ENCODE data around the gene CFAP53.

Gene CFAP53

DNA sequence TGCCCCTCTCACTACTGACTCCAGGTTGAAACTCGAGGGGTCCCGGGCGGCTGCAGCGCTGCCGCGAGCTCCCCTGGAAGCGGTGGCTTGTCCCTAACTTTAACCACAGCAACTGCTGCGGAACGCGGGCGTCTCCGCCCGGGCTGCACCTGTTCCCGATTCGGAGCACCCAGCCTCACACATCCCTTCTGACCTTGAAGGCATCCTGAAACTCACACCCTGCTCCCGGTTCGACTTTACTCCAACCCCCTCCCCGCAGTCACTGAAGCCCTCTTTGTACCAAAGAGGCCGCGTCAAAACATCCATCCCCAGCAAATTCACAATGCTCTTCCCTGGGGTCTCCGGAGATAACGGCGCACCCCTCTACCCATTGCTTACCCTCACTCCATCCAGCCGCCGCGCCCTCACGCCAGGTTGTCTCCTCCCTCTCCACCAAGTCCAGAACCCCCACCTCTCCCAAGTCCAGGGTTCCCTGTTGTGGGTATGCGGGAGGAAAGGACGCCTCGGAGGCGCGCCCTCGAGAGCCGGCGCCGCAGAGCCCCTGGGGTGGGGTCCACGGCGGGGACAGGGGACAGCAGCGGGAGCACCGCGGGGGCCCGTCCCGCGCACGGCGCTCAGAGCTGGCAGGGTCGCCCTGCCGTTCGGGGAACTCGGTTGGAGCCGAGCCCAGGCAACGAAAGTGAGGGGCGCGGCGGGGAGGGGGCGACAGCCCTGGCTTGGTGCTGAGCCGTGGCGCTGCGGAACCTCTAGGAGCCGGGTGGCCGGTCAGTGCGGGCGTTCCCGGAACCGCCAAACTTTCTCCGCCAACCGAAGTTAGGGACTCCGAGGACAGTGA is 72.3 kb downstream of the CFAP53 start:
- H3K4me3 ChIP-seq (ENCODE audit: low read depth, low read length) = no peak overlapping the region
- TF ChIP-seq, protein P1, sequence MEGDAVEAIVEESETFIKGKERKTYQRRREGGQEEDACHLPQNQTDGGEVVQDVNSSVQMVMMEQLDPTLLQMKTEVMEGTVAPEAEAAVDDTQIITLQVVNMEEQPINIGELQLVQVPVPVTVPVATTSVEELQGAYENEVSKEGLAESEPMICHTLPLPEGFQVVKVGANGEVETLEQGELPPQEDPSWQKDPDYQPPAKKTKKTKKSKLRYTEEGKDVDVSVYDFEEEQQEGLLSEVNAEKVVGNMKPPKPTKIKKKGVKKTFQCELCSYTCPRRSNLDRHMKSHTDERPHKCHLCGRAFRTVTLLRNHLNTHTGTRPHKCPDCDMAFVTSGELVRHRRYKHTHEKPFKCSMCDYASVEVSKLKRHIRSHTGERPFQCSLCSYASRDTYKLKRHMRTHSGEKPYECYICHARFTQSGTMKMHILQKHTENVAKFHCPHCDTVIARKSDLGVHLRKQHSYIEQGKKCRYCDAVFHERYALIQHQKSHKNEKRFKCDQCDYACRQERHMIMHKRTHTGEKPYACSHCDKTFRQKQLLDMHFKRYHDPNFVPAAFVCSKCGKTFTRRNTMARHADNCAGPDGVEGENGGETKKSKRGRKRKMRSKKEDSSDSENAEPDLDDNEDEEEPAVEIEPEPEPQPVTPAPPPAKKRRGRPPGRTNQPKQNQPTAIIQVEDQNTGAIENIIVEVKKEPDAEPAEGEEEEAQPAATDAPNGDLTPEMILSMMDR (IDR thresholded peaks at IDR 0.05; ENCODE audit: borderline replicate concordance, insufficient read depth, low read depth, low read length) = no peak

- TF ChIP-seq, protein P1 (IDR thresholded peaks at IDR 0.05; ENCODE audit: borderline replicate concordance, insufficient read depth, low read depth, low read length) = no peak
- H3K4me3 ChIP-seq (ENCODE audit: low read depth, low read length) = no peak overlapping the region
Observed at GRCh38 chr18:50192995-50193795, 73.1 kb downstream of the CFAP53 start.

GRCh38 chr18:50190926-50191325 is 75.4 kb downstream of the CFAP53 start:
- TF ChIP-seq, protein P1 (IDR thresholded peaks at IDR 0.05; ENCODE audit: borderline replicate concordance, insufficient read depth, low read depth, low read length) = no peak

GRCh38 chr18:50190236-50190635 is 76.1 kb downstream of the CFAP53 start:
- TF ChIP-seq, protein P1 (IDR thresholded peaks at IDR 0.05; ENCODE audit: borderline replicate concordance, insufficient read depth, low read depth, low read length) = no peak
- no peak overlapping the region for H3K4me3 ChIP-seq (ENCODE audit: low read depth, low read length)

More at GRCh38 chr18:50190926-50191325, 75.4 kb downstream of the CFAP53 start:
- no peak overlapping the region for H3K4me3 ChIP-seq (ENCODE audit: low read depth, low read length)

DNA sequence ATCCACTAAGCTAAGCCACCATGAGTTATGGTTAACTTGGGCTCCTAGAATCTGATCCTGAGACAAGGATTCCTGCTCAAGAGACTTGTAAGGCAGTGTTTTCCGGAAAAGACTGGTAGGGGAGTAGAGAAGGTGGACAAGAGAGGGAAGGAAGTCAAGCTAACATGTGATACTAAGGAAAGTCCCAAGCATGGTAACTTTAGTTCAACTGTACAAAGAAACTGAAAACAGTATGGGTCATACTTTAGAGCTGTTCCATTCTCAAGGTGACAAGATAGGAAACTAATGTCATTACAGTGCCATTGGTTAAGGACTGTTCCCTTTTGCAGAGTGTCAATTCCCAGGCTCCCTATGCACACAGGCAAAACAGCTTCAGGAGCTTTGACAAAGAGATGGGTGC is 77.1 kb downstream of the CFAP53 start:
- TF ChIP-seq, protein P1 (IDR thresholded peaks at IDR 0.05; ENCODE audit: borderline replicate concordance, insufficient read depth, low read depth, low read length) = no peak
- no peak overlapping the region for H3K4me3 ChIP-seq (ENCODE audit: low read depth, low read length)

DNA sequence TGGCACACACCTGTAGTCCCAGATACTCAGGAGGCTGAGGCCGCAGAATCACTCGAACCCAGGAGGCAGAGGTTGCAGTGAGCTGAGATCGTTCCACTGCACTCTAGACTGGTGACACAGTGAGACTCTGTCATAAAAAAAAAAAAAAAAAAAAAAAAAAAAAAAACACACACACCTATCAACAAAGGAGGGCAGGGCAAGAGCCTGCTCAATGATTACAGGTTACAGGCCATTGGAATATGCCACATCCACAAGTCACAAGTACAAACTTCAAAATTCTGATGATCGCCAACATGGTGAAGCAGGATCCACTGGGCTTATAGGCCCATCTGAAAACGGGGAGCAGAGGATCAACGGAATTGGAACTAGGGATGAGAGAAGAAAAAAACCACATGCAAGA is 77.6 kb downstream of the CFAP53 start:
- TF ChIP-seq, protein P1 (IDR thresholded peaks at IDR 0.05; ENCODE audit: borderline replicate concordance, insufficient read depth, low read depth, low read length) = no peak
- H3K4me3 ChIP-seq (ENCODE audit: low read depth, low read length) = no peak overlapping the region
